ENCODE results near the gene BICDL1.

The BICDL1 gene

GRCh38 chr12:120055231-120056000 is 66.4 kb downstream of the BICDL1 start:
- DNase-seq: no peak

- no peak for DNase-seq
Observed at GRCh38 chr12:120056739-120057138, 67.7 kb downstream of the BICDL1 start.

- no peak for DNase-seq
Observed at GRCh38 chr12:120060196-120060595, 71.2 kb downstream of the BICDL1 start.

- no peak for DNase-seq
Observed at GRCh38 chr12:120060717-120061116, 71.7 kb downstream of the BICDL1 start.

- DNase-seq: no peak
Observed at GRCh38 chr12:120061575-120062214, 72.7 kb downstream of the BICDL1 start.

GRCh38 chr12:120062976-120063579 is 74.0 kb downstream of the BICDL1 start:
- DNase-seq: no peak

GRCh38 chr12:120064054-120064940 is 75.3 kb downstream of the BICDL1 start:
- DNase-seq: no peak

GRCh38 chr12:120065472-120065871 is 76.4 kb downstream of the BICDL1 start:
- DNase-seq: no peak

GRCh38 chr12:120066341-120066740 is 77.3 kb downstream of the BICDL1 start:
- no peak for DNase-seq

GRCh38 chr12:120067084-120067869 is 78.2 kb downstream of the BICDL1 start:
- DNase-seq: no peak

GRCh38 chr12:120067901-120068300 is 78.9 kb downstream of the BICDL1 start:
- no peak for DNase-seq

GRCh38 chr12:120069278-120069677 is 80.2 kb downstream of the BICDL1 start:
- DNase-seq: no peak

- no peak for DNase-seq
Observed at GRCh38 chr12:120071493-120072020, 82.5 kb downstream of the BICDL1 start.

- no peak for DNase-seq
Observed at GRCh38 chr12:120072472-120073249, 83.6 kb downstream of the BICDL1 start.

GRCh38 chr12:120075034-120075616 is 86.1 kb downstream of the BICDL1 start:
- DNase-seq: no peak

- DNase-seq: no peak
Observed at GRCh38 chr12:120076651-120077050, 87.6 kb downstream of the BICDL1 start.

GRCh38 chr12:120077260-120077659 is 88.2 kb downstream of the BICDL1 start:
- no peak for DNase-seq

GRCh38 chr12:120078868-120079267 is 89.8 kb downstream of the BICDL1 start:
- no peak for DNase-seq

- no peak for DNase-seq
Observed at GRCh38 chr12:120079411-120080400, 90.7 kb downstream of the BICDL1 start.
